Right lobe of liver (tissue), 6 donors: ENCODE data around the gene ACOT7. TPM values are rescaled to one million over a fixed set of nuclear protein-coding genes. Genes with fewer than 3 reads are reported as not detected.

Experiments used
- ATAC-seq, 4 donors: fragments of 200-7000 bp; cut with Tn5 transposase; one replicate each; pipeline ENCODE4 v1.9.1; 2020; ENCODE audit warnings: mild to moderate bottlenecking in 4 of 4, moderate library complexity in 4 of 4
- DNase-seq, 3 donors: peaks; one replicate each; pipeline ENCODE4 v3.0.0-alpha.2; 2020
- H3K27ac ChIP-seq, 3 donors: fragments of 200-600 bp; one replicate each; pipeline ENCODE4 v1.8.0; 2022
- H3K27me3 ChIP-seq, 2 donors: fragments of 200-600 bp; one replicate each; pipeline ENCODE4 v1.8.0; 2022
- H3K36me3 ChIP-seq, 4 donors: fragments of 200-600 bp; sonication (generic) in 1 of 4; one replicate each; pipeline versions ENCODE4 v1.5.1 to v1.8.0; 2017 to 2022; ENCODE audit warnings: control low read depth in 1 of 4
- H3K4me1 ChIP-seq, 4 donors: fragments of 200-600 bp; sonication (generic) in 1 of 4; one replicate each; pipeline versions ENCODE4 v1.5.1 to v1.8.0; 2017 to 2022; ENCODE audit warnings: control low read depth in 1 of 4
- H3K4me3 ChIP-seq, 3 donors: fragments of 200-600 bp; one replicate each; pipeline ENCODE4 v1.8.0; 2022
- H3K9me3 ChIP-seq, 4 donors: fragments of 200-600 bp; sonication (generic) in 1 of 4; one replicate each; pipeline versions ENCODE4 v1.5.1 to v1.8.0; 2017 to 2022; ENCODE audit warnings: control low read depth in 1 of 4
- CTCF ChIP-seq, 4 donors: fragments of 200-600 bp in 3 of 4; fragments of 450-650 bp in 1 of 4; IDR thresholded peaks; one replicate each; pipeline versions ENCODE4 v1.5.1 to v1.8.0; 2016 to 2022; ENCODE audit warnings: antibody characterized with exemption in 4 of 4, mild to moderate bottlenecking in 2 of 4
- POLR2A ChIP-seq: fragments of 450-650 bp; IDR thresholded peaks from one replicate; pipeline ENCODE4 v1.6.1; 2017; ENCODE audit warnings: antibody characterized with exemption, mild to moderate bottlenecking
- WGBS: methylation state at CpG from one replicate; pipeline ENCODE4 v1.1.6; 2018; ENCODE audit warnings: low coverage, low lambda C conversion rate; ENCODE audit not compliant: insufficient coverage; ENCODE audit errors: missing lambda C conversion rate; 5-methylcytosine and 5-hydroxymethylcytosine counted together
- intact Hi-C, 2 donors: fragments of 100-400 bp; cut with DNase I; formaldehyde crosslinking; loops; one replicate each; pipeline versions ENCODE4 v1.11.2 to v1.14.1; 2022
- total RNA-seq, 6 experiments: library from RNA; depleted of rRNA in 2 of 6; stranded (reverse); fragments of >200 nt in 2 of 6; fragmentation: NEBNext Ultra II Directional in 3 of 6; extraction: Animal tissue kit (Norgen Biotek cat#: 25700) in 3 of 6; gene quantifications; one replicate each; pipeline versions ENCODE4 v1.1.0 to v1.2.4, GENCODE V29; 2016 to 2023
- donor health status: DM: no; HTN: yes; CAD: no.
- donor health status: DM: no; HTN: no; CAD: no.
- donor health status: DM: no; HTN: no; CAD: no.
- donor health status: DM: no; HTN: yes; CAD: no.
- donor health status: DM: no; HTN: yes; CAD: no.

Gene ACOT7
- total RNA-seq, 6 experiments from 2014 or later = 10.8 to 19.7 (median 14.1) TPM

GRCh38 chr1:6235296-6235677 is 158.3 kb downstream of the ACOT7 start:
- Histone ChIP-seq H3K36me3 (peaks cover 0 to 30% (median 15%) of the 10 kb centered on the region in 4 donors), H3K9me3 (no peaks in the 10 kb centered on the region), H3K27ac (peak overlapping the region in 2 of 3 donors; percentile 46 to 69), H3K4me3 (peak overlapping the region; percentile 67 to 86 (median 75)), H3K27me3 (no peaks in the 10 kb centered on the region), H3K4me1 (peaks cover 0 to 9% (median 0%) of the 10 kb centered on the region in 4 donors)
- ATAC-seq (peak; percentile 59 to 80 (median 70)), DNase-seq (peak; percentile 66 to 88 (median 88))
- 0% methylated on average over 6 of the region's 30 CpGs for WGBS
- TF ChIP-seq CTCF (IDR thresholded peaks at IDR 0.05) (no peak), POLR2A (no peak)
- intact Hi-C loops = no loop called here

GRCh38 chr1:6234502-6235295 is 158.9 kb downstream of the ACOT7 start:
- Histone ChIP-seq H3K4me3 (peak overlapping the region; percentile 67 to 86 (median 75)), H3K4me1 (peaks cover 0 to 9% (median 0%) of the 10 kb centered on the region in 4 donors), H3K27ac (peak overlapping the region in 1 of 3 donors; percentile 69), H3K36me3 (peaks cover 0 to 36% (median 15%) of the 10 kb centered on the region in 4 donors), H3K27me3 (no peaks in the 10 kb centered on the region), H3K9me3 (no peaks in the 10 kb centered on the region)
- DNase-seq = no peak
- intact Hi-C loops = no loop called here
- no peak for ATAC-seq
- no peak for TF ChIP-seq POLR2A
- TF ChIP-seq CTCF (IDR thresholded peaks at IDR 0.05) = no peak
- WGBS = 56% methylated on average over 13 of the region's 20 CpGs

GRCh38 chr1:6233376-6233775 is 160.2 kb downstream of the ACOT7 start:
- Histone ChIP-seq H3K4me3 (no peak overlapping the region), H3K4me1 (peaks cover 0 to 9% (median 0%) of the 10 kb centered on the region in 4 donors), H3K27ac (no peak overlapping the region), H3K36me3 (peaks cover 0 to 37% (median 17%) of the 10 kb centered on the region in 4 donors), H3K9me3 (no peaks in the 10 kb centered on the region), H3K27me3 (no peaks in the 10 kb centered on the region)
- 67% methylated on average over 1 of the region's 1 CpG for WGBS
- ATAC-seq (no peak), DNase-seq (no peak)
- intact Hi-C loops = no loop called here
- no peak for TF ChIP-seq CTCF (IDR thresholded peaks at IDR 0.05)

GRCh38 chr1:6225651-6226050 is 167.9 kb downstream of the ACOT7 start:
- Histone ChIP-seq H3K9me3 (no peaks in the 10 kb centered on the region), H3K27me3 (no peaks in the 10 kb centered on the region), H3K4me1 (no peaks in the 10 kb centered on the region), H3K27ac (no peak overlapping the region), H3K4me3 (no peak overlapping the region), H3K36me3 (peaks cover 2 to 43% (median 9%) of the 10 kb centered on the region in 4 donors)
- TF ChIP-seq CTCF (IDR thresholded peaks at IDR 0.05) (no peak), POLR2A (no peak)
- ATAC-seq (no peak), DNase-seq (no peak)
- WGBS = 94% methylated on average over 8 of the region's 8 CpGs
- intact Hi-C loops = no loop called here
